Neural cell (in vitro differentiated cells): ENCODE data around the gene CACNB2. TPM values are rescaled to one million over a fixed set of nuclear protein-coding genes. Genes with fewer than 3 reads are reported as not detected.

Experiments used
- H2AFZ ChIP-seq: fragments of 200-600, 300-800 bp; sonication (generic), shearing (Covaris generic); 2 replicates; pipeline ENCODE4 v1.6.0; 2014; ENCODE audit warnings: low read depth, mild to moderate bottlenecking, antibody characterized with exemption, low read length, moderate library complexity
- H3F3A ChIP-seq: fragments of 200-600 bp; shearing (Covaris generic); 2 replicates; pipeline ENCODE4 v1.6.1; 2016; ENCODE audit warnings: mild to moderate bottlenecking, moderate library complexity, mixed read lengths, antibody characterized with exemption, low read length; ENCODE audit not compliant: insufficient read depth, poor library complexity, severe bottlenecking
- H3K27ac ChIP-seq: fragments of 200-600, 300-800 bp; sonication (generic), shearing (Covaris generic); 2 replicates; pipeline ENCODE4 v1.5.1; 2014; ENCODE audit warnings: mild to moderate bottlenecking, low read length, moderate library complexity
- H3K27me3 ChIP-seq: fragments of 300-800, 200-600 bp; sonication (generic), shearing (Covaris generic); 2 replicates; pipeline ENCODE4 v1.6.0; 2014; ENCODE audit warnings: mild to moderate bottlenecking, low read depth, low read length, moderate library complexity; ENCODE audit not compliant: insufficient read depth
- H3K36me3 ChIP-seq: fragments of 300-800, 200-600 bp; sonication (generic), shearing (Covaris generic); 2 replicates; pipeline ENCODE4 v1.5.1; 2014; ENCODE audit warnings: mild to moderate bottlenecking, antibody characterized with exemption, low read length, moderate library complexity; ENCODE audit not compliant: insufficient read depth
- H3K4me2 ChIP-seq: fragments of 300-800, 200-600 bp; sonication (generic), shearing (Covaris generic); 2 replicates; pipeline ENCODE4 v1.6.0; 2014; ENCODE audit warnings: mild to moderate bottlenecking, low read length
- H3K4me3 ChIP-seq: fragments of 300-800, 200-600 bp; sonication (generic), shearing (Covaris generic); 2 replicates; pipeline ENCODE4 v1.5.1; 2014; ENCODE audit warnings: mild to moderate bottlenecking, low read length, moderate library complexity
- H3K79me2 ChIP-seq: fragments of 200-600 bp; shearing (Covaris generic); replicated peaks from 2 replicates; pipeline ENCODE4 v1.6.0; 2014; ENCODE audit warnings: mild to moderate bottlenecking, low read length, moderate library complexity; ENCODE audit not compliant: insufficient read depth
- H3K9ac ChIP-seq: fragments of 300-800, 200-600 bp; sonication (generic), shearing (Covaris generic); 2 replicates; pipeline ENCODE4 v1.6.1; 2016; ENCODE audit warnings: mild to moderate bottlenecking, low read length, mixed read lengths
- H3K9me2 ChIP-seq: fragments of 200-600 bp; shearing (Covaris generic); 2 replicates; pipeline ENCODE4 v1.6.1; 2016; ENCODE audit warnings: mild to moderate bottlenecking, low read length, mixed read lengths; ENCODE audit not compliant: insufficient read depth
- H3K9me3 ChIP-seq: fragments of 200-600, 300-800 bp; sonication (generic), shearing (Covaris generic); 2 replicates; pipeline ENCODE4 v1.6.1; 2016; ENCODE audit warnings: mild to moderate bottlenecking, mixed run types, low read length, moderate library complexity, mixed read lengths
- H4K20me1 ChIP-seq: fragments of 200-600 bp; shearing (Covaris generic); 2 replicates; pipeline ENCODE4 v1.6.1; 2016; ENCODE audit warnings: mild to moderate bottlenecking, mixed run types; ENCODE audit not compliant: insufficient read depth
- CTCF ChIP-seq: fragments of 450-650 bp; IDR thresholded peaks from 2 replicates; pipeline ENCODE4 v1.5.1; 2014; ENCODE audit warnings: antibody characterized with exemption, mild to moderate bottlenecking, moderate library complexity; ENCODE audit not compliant: poor library complexity, severe bottlenecking
- EP300 ChIP-seq: fragments of 450-650 bp; conservative IDR thresholded peaks from 2 replicates; pipeline ENCODE4 v1.6.1; 2014; ENCODE audit warnings: antibody characterized with exemption, mild to moderate bottlenecking, moderate library complexity; ENCODE audit not compliant: poor library complexity, severe bottlenecking
- EZH2 ChIP-seq: fragments of 200-600, 300-800 bp; shearing (Covaris generic), sonication (generic); IDR thresholded peaks from 2 replicates; pipeline ENCODE4 v1.6.1; 2014; ENCODE audit warnings: antibody characterized with exemption, low read length, borderline replicate concordance, mild to moderate bottlenecking; ENCODE audit not compliant: insufficient read depth, poor library complexity, severe bottlenecking
- MXI1 ChIP-seq: fragments of 450-650 bp; conservative IDR thresholded peaks from 2 replicates; pipeline ENCODE4 v1.6.1; 2014; ENCODE audit warnings: antibody characterized with exemption, mild to moderate bottlenecking; ENCODE audit not compliant: poor library complexity, severe bottlenecking
- POLR2AphosphoS5 ChIP-seq: IDR thresholded peaks from 2 replicates; pipeline ENCODE4 v1.6.1; 2012
- RAD21 ChIP-seq: fragments of 450-650 bp; conservative IDR thresholded peaks from 2 replicates; pipeline ENCODE4 v1.6.1; 2014; ENCODE audit warnings: antibody characterized with exemption, mild to moderate bottlenecking, moderate library complexity
- REST ChIP-seq: IDR thresholded peaks from 2 replicates; pipeline ENCODE4 v1.6.1; 2012; ENCODE audit warnings: borderline replicate concordance
- SMC3 ChIP-seq: fragments of 450-650 bp; conservative IDR thresholded peaks from 2 replicates; pipeline ENCODE4 v1.6.1; 2014; ENCODE audit warnings: antibody characterized with exemption, mild to moderate bottlenecking, moderate library complexity; ENCODE audit not compliant: poor library complexity
- TAF1 ChIP-seq: IDR thresholded peaks from 2 replicates; pipeline ENCODE4 v1.6.1; 2012; ENCODE audit warnings: low read depth
- polyA plus RNA-seq: library from polyadenylated mRNA; depleted of rRNA; stranded (reverse); fragments of >200 nt; gene quantifications from 2 replicates; pipeline ENCODE4 v1.2.3, GENCODE V29; 2014

The CACNB2 gene
- polyA plus RNA-seq, 1 donor from 2014 or later = 14.3 TPM

GRCh38 chr10:18158773-18159265 lies 18.6 kb downstream of the CACNB2 start:
- Histone ChIP-seq H3K4me3 (no peak overlapping the region), H3K79me2 (no peaks in the 10 kb centered on the region), H3K9me3 (no peaks in the 10 kb centered on the region), H3K27me3 (no peaks in the 10 kb centered on the region), H3K9ac (no peak overlapping the region), H3K9me2 (no peaks in the 10 kb centered on the region), H3K27ac (no peak overlapping the region), H3K36me3 (no peaks in the 10 kb centered on the region), H3K4me2 (no peak overlapping the region), H4K20me1 (no peaks in the 10 kb centered on the region), H3F3A (no peaks in the 10 kb centered on the region), H2AFZ (no peak overlapping the region)
- TF ChIP-seq TAF1 (no peak), POLR2AphosphoS5 (no peak), EZH2 (no peak)

- H3F3A ChIP-seq = no peaks in the 10 kb centered on the region
- no peak overlapping the region for H3K9ac ChIP-seq
- H3K36me3 ChIP-seq = no peaks in the 10 kb centered on the region
- no peak for TF ChIP-seq SMC3
- no peak for TF ChIP-seq MXI1
- no peak for TF ChIP-seq REST
- TF ChIP-seq CTCF = no peak
- TF ChIP-seq EP300 = no peak
- no peaks in the 10 kb centered on the region for H4K20me1 ChIP-seq
- H3K9me3 ChIP-seq = no peaks in the 10 kb centered on the region
- no peak overlapping the region for H3K4me2 ChIP-seq
- H3K79me2 ChIP-seq = no peaks in the 10 kb centered on the region
- H2AFZ ChIP-seq = no peak overlapping the region
- H3K27me3 ChIP-seq = no peaks in the 10 kb centered on the region
- H3K9me2 ChIP-seq = no peaks in the 10 kb centered on the region
- H3K27ac ChIP-seq = no peak overlapping the region
- H3K4me3 ChIP-seq = no peak overlapping the region
Measured at GRCh38 chr10:18159557-18159956, 19.3 kb downstream of the CACNB2 start.

- H3K4me3 ChIP-seq = no peak overlapping the region
- peak overlapping the region; percentile 10 for H3K27ac ChIP-seq
- H3K9me3 ChIP-seq = no peaks in the 10 kb centered on the region
- no peaks in the 10 kb centered on the region for H3F3A ChIP-seq
- H3K79me2 ChIP-seq = no peaks in the 10 kb centered on the region
- H3K9me2 ChIP-seq = no peaks in the 10 kb centered on the region
- no peaks in the 10 kb centered on the region for H3K36me3 ChIP-seq
- no peaks in the 10 kb centered on the region for H3K27me3 ChIP-seq
- no peak overlapping the region for H2AFZ ChIP-seq
- H3K4me2 ChIP-seq = no peak overlapping the region
- H4K20me1 ChIP-seq = no peaks in the 10 kb centered on the region
- TF ChIP-seq EZH2 (no peak), CTCF (no peak), EP300 (no peak), MXI1 (no peak), REST (no peak), RAD21 (no peak)
- H3K9ac ChIP-seq = no peak overlapping the region
Measured at GRCh38 chr10:18162021-18162627, 21.9 kb downstream of the CACNB2 start.
